ENCODE measurements around the gene PSENEN. TPM values are rescaled to one million over a fixed set of nuclear protein-coding genes. Genes with fewer than 3 reads are reported as not detected.

PSENEN gene
- total RNA-seq, 1 experiment from 2014 or later = 186 TPM

- in situ Hi-C loops (cut with HindIII; ENCODE audit: low pct_unique_long_range_greater_than_20kb, low sequenced_read_pairs) = no loop called here
These were observed 1.6 kb upstream of the PSENEN start for GRCh38 chr19:35743640-35744429.

DNA sequence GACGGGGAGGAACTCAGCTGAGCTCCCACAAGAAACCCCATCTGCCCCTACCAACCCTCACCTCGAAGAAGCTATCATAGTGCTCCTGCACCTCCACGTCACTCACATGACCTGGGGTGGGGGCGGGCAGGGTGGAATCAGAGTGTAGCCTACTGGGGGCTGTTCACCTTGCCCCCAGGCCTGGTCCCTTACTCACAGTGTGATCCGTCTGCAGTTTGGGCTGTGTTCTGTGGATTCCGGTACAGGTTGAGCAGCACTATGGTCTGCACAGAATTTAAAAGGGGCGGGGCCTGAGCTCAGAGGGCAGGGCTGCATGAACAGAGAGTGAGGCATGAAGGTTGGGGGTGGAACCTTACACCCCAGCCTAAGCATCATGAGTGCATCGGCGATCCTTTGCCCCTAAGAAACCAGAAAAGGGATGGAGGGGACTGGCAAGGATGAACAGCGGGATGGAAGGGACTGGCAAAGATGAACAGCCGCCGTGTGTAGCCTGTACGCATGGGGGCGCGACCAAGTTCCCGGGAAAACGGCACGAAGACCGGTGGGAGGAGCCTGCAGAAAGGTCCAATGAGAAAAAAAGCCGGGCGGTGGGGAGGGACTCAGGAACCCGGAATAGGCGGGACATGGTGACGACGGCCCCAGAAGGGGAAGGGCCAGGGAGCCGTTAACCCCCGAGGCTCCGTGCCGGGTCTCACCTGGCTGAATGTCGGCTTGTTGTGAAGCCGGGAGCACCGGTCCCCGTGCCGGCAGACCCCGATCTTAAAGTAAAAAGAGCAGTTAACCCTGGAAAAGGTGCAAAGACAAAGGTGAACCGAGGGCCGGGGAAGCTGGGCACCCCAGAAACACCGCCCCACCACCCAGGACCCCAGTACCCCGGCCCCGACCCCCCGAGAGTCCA lies 772 bp upstream of the PSENEN start:
- in situ Hi-C loops (cut with HindIII; ENCODE audit: low pct_unique_long_range_greater_than_20kb, low sequenced_read_pairs) = no loop called here
- DNase-seq (ENCODE audit: low read depth) = peak; percentile 97

More at GRCh38 chr19:35743640-35744429, 1.6 kb upstream of the PSENEN start:
- no peak for DNase-seq (ENCODE audit: low read depth)

GRCh38 chr19:35746087-35746462 lies 624 bp downstream of the PSENEN start:
- in situ Hi-C loops (cut with HindIII; ENCODE audit: low pct_unique_long_range_greater_than_20kb, low sequenced_read_pairs) = no loop called here
- no peak for DNase-seq (ENCODE audit: low read depth)

GRCh38 chr19:35746531-35746930 lies 1.1 kb downstream of the PSENEN start:
- DNase-seq (ENCODE audit: low read depth) = no peak
- in situ Hi-C loops (cut with HindIII; ENCODE audit: low pct_unique_long_range_greater_than_20kb, low sequenced_read_pairs) = no loop called here

DNA sequence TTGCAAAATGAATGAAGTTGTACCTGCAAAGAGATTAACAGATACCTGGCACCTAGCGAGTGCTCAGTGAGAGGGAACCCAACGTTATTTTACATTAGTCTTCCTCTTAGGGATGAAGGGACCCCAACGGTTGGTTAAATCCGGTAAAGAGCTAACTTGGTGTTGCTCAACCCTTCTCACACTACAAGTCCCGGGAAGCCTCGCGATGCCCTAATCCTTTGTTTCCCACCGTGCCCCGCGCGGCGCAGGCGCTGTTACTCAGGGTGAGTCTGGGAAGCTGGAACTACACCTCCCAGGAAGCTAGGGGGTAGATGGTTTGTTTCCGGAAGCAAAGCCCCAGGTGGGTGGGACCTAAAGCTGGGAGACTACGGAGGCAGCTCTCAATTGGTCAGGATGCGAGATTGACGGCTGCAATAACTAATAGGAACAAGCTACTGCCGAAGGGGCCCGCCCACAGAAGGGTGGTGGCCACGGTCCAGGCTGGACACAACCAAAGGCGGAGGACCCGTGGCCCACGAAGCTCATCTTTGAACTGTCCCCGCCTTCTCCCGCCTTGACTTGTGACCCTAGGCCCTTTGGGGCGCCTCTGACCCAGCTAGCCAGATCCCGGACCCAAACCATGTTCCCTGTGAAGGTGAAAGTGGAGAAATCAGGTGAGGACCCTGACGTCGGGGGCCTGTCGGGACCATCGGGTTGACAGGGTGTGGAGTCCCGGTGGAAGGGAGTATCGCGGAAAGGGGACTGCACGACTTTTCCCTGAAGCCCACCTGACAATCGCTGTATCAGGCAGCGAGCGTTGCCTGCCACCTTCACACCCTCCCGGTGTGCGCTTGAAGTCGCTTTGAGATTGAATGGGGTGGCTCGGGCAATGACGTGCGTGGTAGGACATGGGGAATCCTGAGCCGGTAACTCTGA lies 2.9 kb downstream of the PSENEN start, which contains the start of gene LIN37:
LIN37 (plus strand) TSS at position 471 of the 915 bp plus-strand sequence; CDS start at position 620, 149 bp downstream.
- DNase-seq (ENCODE audit: low read depth) = peak; percentile 100
- in situ Hi-C loops (cut with HindIII; ENCODE audit: low pct_unique_long_range_greater_than_20kb, low sequenced_read_pairs) = no loop called here

DNA sequence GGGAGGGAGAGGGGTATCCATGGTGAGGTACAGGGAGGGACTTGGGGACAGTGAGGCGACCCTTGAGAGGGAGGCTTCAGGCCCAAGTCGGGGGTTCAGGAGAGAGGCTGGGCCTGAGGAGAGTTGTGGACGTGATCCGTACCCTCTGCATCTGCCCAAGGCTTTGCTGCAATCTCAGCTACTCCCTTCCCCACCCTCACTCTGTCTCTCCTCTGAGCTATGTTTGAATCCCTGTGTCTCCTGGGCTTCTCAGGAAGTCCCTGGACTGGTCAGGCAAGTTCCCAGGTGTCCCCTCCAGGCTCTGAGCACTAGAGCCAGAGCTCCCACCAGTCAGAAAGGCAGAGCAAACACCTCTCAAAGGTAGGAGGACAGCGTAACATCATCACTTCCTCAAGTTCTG lies 4.7 kb downstream of the PSENEN start:
- DNase-seq (ENCODE audit: low read depth) = no peak
- in situ Hi-C loops (cut with HindIII; ENCODE audit: low pct_unique_long_range_greater_than_20kb, low sequenced_read_pairs) = no loop called here

- DNase-seq (ENCODE audit: low read depth) = no peak
- in situ Hi-C loops (cut with HindIII; ENCODE audit: low pct_unique_long_range_greater_than_20kb, low sequenced_read_pairs) = no loop called here
These were observed 6.6 kb downstream of the PSENEN start for GRCh38 chr19:35751839-35752745.

GRCh38 chr19:35752746-35753350 lies 7.4 kb downstream of the PSENEN start:
- DNase-seq (ENCODE audit: low read depth) = no peak
- in situ Hi-C loops (cut with HindIII; ENCODE audit: low pct_unique_long_range_greater_than_20kb, low sequenced_read_pairs) = no loop called here

DNA sequence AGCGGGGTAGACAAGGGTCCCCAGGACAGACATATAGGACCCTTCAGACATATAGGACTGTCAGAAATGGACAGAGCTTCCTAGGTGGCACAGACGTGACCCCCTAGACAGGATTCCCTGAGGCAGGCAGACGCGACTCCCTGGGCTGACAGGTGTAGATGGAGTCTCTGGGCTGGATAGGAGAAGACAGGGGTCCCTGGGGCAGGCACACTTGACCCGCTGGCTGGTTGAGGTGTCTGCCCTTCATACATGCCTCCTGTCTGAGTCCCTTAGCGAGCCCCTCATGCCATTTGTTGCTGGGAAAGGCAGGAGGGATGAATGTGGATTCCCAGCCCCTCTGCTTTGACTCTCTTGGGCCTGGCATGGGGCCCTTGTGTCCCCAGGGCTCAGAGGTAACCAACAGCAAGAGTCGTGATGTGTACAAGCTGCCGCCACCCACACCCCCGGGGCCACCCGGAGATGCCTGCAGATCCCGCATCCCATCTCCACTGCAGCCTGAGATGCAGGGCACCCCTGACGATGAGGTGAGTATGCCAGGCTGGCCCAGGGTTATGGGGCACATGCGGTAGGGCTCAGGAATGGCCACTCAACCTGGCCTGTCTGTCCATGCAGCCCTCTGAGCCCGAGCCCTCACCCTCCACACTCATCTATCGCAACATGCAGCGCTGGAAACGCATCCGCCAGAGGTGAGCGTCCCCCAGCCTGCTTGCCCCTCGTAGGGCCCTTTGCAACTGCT lies 8.4 kb downstream of the PSENEN start:
- DNase-seq (ENCODE audit: low read depth) = no peak
- in situ Hi-C loops (cut with HindIII; ENCODE audit: low pct_unique_long_range_greater_than_20kb, low sequenced_read_pairs) = no loop called here

DNA sequence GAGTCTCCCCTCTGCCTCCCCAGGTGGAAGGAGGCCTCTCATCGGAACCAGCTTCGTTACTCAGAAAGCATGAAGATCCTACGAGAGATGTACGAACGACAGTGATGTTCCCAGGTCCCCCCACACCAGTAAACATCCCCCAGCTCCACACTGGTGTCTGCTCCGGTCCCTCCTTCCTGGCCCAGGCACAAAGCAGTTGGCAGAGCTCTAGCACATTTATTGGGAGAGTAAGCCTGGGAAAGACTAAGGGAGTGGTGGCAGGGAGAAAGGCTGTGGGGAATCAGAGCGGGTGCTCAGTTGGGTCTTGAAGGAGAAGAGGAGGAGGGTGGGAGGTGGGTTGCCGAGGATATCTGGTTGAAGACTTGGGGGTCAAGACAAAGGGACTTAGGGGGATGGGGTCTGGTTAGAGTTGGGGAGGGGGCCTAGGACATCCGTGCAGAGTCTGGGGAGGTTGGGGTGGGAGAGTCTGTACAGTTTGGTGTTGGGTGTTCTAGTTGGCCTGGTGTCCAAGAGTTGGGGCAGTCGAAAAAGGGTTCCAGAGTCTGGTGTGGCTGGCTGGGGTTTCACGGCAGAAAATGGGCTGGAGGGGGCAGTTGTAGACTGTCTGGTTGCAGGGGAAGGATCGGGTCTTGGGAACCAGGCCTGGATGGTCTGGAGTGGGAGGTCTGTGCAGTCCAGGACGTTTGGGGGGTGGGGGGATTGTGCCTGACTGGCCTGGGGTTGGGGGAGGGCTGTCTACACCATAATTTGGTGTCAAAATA lies 9.1 kb downstream of the PSENEN start:
- no peak for DNase-seq (ENCODE audit: low read depth)
- in situ Hi-C loops (cut with HindIII; ENCODE audit: low pct_unique_long_range_greater_than_20kb, low sequenced_read_pairs) = no loop called here

GRCh38 chr19:35755131-35755549 lies 9.7 kb downstream of the PSENEN start:
- in situ Hi-C loops (cut with HindIII; ENCODE audit: low pct_unique_long_range_greater_than_20kb, low sequenced_read_pairs) = no loop called here
- no peak for DNase-seq (ENCODE audit: low read depth)

DNA sequence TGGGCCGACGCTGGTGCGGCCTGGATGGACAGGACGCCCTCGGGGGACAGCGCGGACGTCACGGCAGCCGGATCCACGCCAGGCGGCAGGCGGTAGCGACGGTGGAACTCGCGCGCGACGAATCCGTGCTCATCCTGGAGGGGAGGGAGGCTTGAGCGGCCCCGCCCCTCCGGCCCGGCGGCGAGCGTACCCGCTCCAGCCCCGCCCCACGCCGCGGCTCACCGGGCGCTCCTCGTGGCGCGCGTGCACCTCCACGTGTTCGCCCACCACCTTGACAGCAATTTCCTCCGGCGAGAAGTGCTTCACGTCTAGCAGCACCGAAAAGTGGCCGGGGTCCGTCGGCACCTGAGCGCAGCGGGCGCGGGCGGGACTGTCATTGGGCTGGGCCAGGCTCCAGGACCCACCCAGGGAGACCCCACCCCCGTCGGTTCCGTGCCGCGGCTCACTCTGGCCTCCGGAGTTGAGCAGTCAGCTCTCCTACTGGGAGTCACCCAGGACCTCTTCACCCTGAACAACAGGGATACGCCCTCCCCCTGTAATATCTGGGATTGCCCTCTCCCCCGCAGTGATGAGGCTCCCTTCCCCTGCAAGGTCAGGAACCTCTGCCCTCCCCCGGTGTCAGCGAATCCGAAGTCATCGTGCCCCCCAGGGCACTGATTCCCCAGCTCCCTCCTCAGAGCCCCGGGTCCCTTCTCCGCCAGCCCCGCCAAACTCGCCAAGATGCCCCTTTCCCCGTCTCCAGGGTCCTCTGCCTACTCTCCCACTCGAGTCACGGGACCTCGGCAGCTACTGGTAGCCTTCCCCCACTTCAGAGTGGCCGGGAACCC lies 10.3 kb downstream of the PSENEN start:
- in situ Hi-C loops (cut with HindIII; ENCODE audit: low pct_unique_long_range_greater_than_20kb, low sequenced_read_pairs) = no loop called here
- DNase-seq (ENCODE audit: low read depth) = no peak

GRCh38 chr19:35756377-35757230 lies 11.2 kb downstream of the PSENEN start, which contains the start of gene HSPB6:
HSPB6 (minus strand) TSS chr19:35757029; CDS start chr19:35757008, 21 bp downstream.
- in situ Hi-C loops (cut with HindIII; ENCODE audit: low pct_unique_long_range_greater_than_20kb, low sequenced_read_pairs) = no loop called here
- no peak for DNase-seq (ENCODE audit: low read depth)

DNA sequence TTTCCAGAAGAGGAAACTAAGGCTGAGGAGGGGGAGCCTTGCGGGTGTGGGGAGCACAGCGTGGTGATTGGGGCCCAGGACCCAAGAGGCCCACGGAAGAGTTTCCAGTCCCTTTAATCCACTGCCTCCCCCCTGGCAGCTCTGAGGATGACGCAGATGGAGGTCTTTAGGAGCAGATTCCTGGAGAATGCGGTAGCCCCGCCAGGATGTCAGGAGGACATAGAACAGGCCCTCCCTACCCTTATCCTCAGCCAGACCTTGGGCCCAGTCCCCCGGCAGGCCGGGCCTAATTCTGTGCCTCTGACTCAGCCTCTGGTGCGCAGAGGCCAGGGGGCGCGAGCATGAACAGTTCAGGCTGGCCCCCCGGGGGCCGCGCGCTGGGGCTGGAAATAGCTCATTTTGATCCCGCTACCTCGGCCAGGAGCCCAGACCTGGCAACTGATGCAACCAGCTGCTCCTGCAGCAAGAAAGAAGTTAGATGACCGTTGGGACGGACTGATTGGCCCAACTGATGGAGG lies 11.8 kb downstream of the PSENEN start:
- no peak for DNase-seq (ENCODE audit: low read depth)
- in situ Hi-C loops (cut with HindIII; ENCODE audit: low pct_unique_long_range_greater_than_20kb, low sequenced_read_pairs) = no loop called here

Measured in Caki2 (cell line).